Measurements from ENCODE around the gene ESRRB. TPM values are rescaled to one million over a fixed set of nuclear protein-coding genes. Genes with fewer than 3 reads are reported as not detected.

The ESRRB gene
- total and polyA plus RNA-seq, 2 experiments from 2014 or later = 6.6 to 11.0 TPM

DNA sequence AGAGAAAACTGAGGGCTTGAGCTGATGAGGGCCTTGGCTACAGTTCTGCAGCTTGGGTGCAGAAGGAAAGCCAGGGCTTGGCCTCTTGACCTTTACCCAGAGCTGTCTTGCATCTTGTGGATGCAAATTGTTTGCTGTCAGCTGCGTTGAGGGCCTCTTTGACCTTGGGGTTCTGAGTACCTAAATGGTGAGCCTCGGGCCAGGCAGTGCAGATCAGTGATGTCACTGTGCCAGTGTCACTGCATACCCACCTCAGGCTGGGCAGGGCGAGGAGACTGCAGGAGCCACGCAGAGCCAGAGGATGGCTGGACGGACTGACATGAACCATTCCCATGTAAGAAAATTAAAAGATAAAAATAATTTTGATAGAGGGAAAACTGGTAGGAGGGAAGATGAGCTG lies 18.6 kb downstream of the ESRRB start:
- Histone ChIP-seq H3K4me3 (no peak overlapping the region), H3K27me3 (no peaks in the 10 kb centered on the region), H3K36me3 (no peaks in the 10 kb centered on the region), H3K9me3 (ENCODE audit: low read depth) (no peaks in the 10 kb centered on the region), H3K27ac (no peak overlapping the region), H3K4me1 (ENCODE audit: low read depth) (no peaks in the 10 kb centered on the region)
- TF ChIP-seq, protein P1, sequence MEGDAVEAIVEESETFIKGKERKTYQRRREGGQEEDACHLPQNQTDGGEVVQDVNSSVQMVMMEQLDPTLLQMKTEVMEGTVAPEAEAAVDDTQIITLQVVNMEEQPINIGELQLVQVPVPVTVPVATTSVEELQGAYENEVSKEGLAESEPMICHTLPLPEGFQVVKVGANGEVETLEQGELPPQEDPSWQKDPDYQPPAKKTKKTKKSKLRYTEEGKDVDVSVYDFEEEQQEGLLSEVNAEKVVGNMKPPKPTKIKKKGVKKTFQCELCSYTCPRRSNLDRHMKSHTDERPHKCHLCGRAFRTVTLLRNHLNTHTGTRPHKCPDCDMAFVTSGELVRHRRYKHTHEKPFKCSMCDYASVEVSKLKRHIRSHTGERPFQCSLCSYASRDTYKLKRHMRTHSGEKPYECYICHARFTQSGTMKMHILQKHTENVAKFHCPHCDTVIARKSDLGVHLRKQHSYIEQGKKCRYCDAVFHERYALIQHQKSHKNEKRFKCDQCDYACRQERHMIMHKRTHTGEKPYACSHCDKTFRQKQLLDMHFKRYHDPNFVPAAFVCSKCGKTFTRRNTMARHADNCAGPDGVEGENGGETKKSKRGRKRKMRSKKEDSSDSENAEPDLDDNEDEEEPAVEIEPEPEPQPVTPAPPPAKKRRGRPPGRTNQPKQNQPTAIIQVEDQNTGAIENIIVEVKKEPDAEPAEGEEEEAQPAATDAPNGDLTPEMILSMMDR (IDR thresholded peaks at IDR 0.05; ENCODE audit: low read depth, low read length) = no peak
- no peak for DNase-seq (ENCODE audit: low read depth in 1 of 2, low spot score in 1 of 2)

DNA sequence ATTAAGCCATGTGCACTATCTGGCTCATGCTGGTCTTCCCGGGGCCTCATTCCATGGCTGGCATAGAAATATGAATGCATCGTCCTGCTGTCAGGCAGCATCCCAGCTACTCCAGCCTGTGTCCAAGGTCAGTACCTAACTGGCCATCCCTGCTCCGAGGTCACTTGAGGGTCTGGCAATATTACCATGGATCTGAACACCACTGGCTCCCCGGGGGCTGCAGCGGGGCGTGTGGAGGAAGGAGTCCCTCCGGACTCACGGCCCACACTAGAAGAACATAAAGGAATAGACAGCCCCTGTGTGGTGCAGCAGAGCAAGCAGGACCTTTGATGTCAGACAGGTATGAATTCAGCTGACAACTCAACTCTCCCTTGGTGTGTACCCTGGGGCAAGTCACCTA lies 19.2 kb downstream of the ESRRB start:
- H3K9me3 ChIP-seq (ENCODE audit: low read depth) = no peaks in the 10 kb centered on the region
- H3K36me3 ChIP-seq = no peaks in the 10 kb centered on the region
- no peak overlapping the region for H3K4me3 ChIP-seq
- H3K4me1 ChIP-seq (ENCODE audit: low read depth) = no peaks in the 10 kb centered on the region
- no peaks in the 10 kb centered on the region for H3K27me3 ChIP-seq
- H3K27ac ChIP-seq = no peak overlapping the region
- TF ChIP-seq, protein P1 (IDR thresholded peaks at IDR 0.05; ENCODE audit: low read depth, low read length) = no peak
- no peak for DNase-seq (ENCODE audit: low read depth in 1 of 2, low spot score in 1 of 2)

DNA sequence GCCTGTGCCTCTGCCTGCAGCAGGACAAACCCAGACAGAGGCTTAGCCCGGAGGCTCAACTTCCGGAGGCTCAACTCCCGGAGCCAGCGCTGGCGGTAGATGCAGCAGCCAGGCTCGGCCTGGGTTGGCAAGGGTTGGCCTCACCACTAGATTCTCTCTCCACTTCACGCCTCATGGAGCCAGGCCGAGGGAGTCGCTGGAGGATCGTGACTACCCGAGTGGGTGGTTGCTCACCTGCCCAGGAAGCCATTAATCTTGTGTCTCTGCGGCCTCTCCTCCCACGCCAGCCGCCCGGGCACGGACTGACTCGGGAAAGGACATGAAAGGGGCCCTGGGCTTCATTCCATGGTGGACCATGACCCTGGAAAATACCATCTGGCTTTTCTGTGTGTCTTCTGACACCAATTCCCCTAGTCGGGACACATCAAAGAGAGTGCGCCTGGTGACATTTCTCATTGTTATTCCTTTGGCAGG lies 20.8 kb downstream of the ESRRB start:
- no peak for DNase-seq (ENCODE audit: low read depth in 1 of 2, low spot score in 1 of 2)
- H3K36me3 ChIP-seq = no peaks in the 10 kb centered on the region
- TF ChIP-seq, protein P1 (IDR thresholded peaks at IDR 0.05; ENCODE audit: low read depth, low read length) = no peak
- no peaks in the 10 kb centered on the region for H3K9me3 ChIP-seq (ENCODE audit: low read depth)
- H3K27me3 ChIP-seq = no peaks in the 10 kb centered on the region
- H3K27ac ChIP-seq = no peak overlapping the region
- no peak overlapping the region for H3K4me3 ChIP-seq
- no peaks in the 10 kb centered on the region for H3K4me1 ChIP-seq (ENCODE audit: low read depth)

DNA sequence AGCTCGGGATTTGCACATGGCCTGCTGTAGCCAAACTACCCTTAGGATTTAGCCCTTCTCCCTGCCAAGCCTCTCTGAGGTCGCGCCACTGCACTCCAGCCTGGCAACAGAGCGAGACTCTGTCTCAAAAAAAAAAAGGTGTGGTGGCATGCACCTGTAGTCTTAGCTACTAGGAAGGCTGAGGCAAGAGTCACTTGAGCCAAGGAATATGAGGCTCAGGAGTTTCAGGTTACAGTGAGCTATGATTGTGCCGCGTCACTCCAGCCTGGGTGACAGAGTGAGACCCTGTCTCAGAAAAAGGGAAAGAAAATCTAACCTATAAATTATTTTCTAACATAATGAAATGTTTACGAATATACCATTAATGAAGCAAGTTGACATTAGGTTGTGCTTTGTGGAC lies 29.7 kb downstream of the ESRRB start:
- no peak overlapping the region for H3K4me3 ChIP-seq
- H3K4me1 ChIP-seq (ENCODE audit: low read depth) = no peaks in the 10 kb centered on the region
- no peaks in the 10 kb centered on the region for H3K27me3 ChIP-seq
- no peak for DNase-seq (ENCODE audit: low read depth in 1 of 2, low spot score in 1 of 2)
- TF ChIP-seq, protein P1 (IDR thresholded peaks at IDR 0.05; ENCODE audit: low read depth, low read length) = no peak
- H3K9me3 ChIP-seq (ENCODE audit: low read depth) = no peaks in the 10 kb centered on the region
- no peak overlapping the region for H3K27ac ChIP-seq
- H3K36me3 ChIP-seq = no peaks in the 10 kb centered on the region

DNA sequence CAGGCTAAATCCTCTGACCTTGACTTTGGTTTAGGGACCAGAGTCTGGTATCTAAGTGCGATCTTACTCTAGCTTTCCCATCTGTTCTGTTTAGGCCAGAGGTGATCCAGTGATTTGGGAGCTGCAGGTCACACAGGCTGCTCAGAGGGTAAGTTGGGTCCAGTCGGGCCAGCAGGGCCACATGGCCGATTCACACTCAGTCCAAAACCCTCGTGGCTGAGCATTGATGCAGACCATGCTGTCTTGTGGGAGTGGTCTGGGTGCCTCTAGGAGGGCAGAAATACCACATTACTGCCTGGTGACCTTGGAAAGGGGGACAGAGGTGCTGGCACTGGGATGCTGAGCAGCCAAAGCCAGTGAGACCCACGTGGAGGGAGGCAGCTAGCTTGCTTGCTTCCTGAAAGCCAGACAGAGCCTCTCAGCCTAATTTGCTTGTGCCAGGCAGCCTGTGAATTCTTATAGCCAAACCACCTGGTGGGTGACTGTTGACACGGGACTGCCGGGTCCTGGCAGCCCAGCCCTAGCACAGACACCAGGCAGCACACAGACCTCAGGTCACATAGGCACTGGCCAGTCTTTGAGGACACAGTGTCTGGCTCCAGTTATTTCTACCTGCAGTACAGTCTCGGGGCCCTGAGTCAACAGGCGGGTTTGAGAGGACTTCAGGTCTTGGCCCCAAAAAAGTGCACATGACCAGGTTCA lies 31.7 kb downstream of the ESRRB start:
- no peak for DNase-seq (ENCODE audit: low read depth in 1 of 2, low spot score in 1 of 2)
- no peaks in the 10 kb centered on the region for H3K27me3 ChIP-seq
- no peak overlapping the region for H3K27ac ChIP-seq
- H3K9me3 ChIP-seq (ENCODE audit: low read depth) = no peaks in the 10 kb centered on the region
- no peak overlapping the region for H3K4me3 ChIP-seq
- H3K4me1 ChIP-seq (ENCODE audit: low read depth) = no peaks in the 10 kb centered on the region
- no peaks in the 10 kb centered on the region for H3K36me3 ChIP-seq
- TF ChIP-seq, protein P1 (IDR thresholded peaks at IDR 0.05; ENCODE audit: low read depth, low read length) = no peak
